Ramos (cell line): ENCODE results near the gene KRTAP7-1.

Experiments
- in situ Hi-C: fragments of 300-500 bp; cut with MboI; formaldehyde crosslinking; loops from one replicate; pipeline ENCODE4 v1.14.3; 2022; ENCODE audit warnings: low sequenced_read_pairs; ENCODE audit not compliant: unreplicated experiment

The KRTAP7-1 gene, protein sequence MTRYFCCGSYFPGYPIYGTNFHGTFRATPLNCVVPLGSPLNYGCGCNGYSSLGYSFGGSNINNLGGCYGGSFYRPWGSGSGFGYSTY

DNA sequence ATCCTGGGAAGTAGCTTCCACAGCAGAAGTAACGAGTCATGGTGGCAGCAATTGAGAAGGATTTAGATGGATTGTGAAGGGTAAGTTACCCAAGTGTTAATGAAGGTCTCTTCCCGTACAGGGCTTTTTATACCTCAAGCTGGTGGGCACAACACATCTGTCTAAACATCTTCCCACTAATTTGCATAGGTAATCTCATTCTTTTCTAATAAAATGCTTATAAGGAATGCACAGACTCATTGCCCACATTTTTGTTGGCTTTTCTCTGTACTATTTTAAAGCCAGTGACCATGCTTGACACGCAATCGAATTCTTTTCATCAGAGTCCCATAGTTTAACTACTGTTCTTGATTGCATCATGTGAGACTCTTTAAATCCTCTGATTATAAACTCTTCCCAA lies at the start of gene KRTAP7-1:
KRTAP7-1 (minus strand) TSS at position 101 of the 400 bp plus-strand sequence; CDS start at position 40, 61 bp downstream.
- in situ Hi-C loops: loop anchor here (25.0 kb wide), 1 partner anchor 258 kb away; no protein-coding TSS in a partner anchor

GRCh38 chr21:30874526-30874925 lies 45.0 kb upstream of the KRTAP7-1 start:
- in situ Hi-C loops: no loop called here

DNA sequence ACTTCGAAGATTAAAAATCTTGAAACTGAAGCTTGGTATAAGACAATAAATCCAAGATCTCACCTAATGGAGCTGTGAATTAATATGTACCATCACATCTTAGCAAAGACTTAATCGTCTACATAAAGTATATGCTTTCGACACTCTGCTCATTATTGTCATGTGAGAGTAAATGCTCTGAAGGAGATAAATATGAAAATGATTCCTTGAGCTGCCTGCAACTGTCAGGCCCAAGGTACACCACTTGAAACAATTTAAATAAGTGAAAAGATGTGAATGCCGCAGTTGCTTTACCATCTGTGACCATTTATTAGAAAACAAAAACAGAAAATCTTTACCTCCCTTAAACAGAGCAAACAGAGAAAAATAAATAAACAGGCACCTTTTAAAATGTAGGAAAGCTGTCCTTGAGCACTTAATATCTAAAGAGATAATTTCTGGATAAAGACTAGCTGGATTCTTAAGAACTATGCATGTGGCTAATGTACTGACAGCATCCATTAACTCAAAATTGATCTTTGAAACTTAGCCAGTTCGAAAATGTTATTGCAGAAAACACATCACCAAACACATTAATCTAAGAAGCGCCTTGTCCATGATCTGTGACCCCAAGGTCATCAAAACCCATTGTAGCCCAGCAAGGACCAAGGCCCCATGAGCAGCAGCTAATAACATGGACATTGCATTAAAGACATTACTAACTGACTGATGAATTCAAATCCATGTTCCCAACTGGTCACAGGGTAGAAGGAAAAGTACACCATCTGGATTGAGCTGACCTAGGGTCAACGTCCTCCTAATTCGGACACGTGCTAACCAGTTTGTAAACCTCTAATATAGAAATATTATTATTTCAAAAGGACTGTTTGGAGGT lies 18.3 kb upstream of the KRTAP7-1 start:
- in situ Hi-C loops: loop anchor here (25.0 kb wide), 1 partner anchor 239 kb away; no protein-coding TSS in a partner anchor

DNA sequence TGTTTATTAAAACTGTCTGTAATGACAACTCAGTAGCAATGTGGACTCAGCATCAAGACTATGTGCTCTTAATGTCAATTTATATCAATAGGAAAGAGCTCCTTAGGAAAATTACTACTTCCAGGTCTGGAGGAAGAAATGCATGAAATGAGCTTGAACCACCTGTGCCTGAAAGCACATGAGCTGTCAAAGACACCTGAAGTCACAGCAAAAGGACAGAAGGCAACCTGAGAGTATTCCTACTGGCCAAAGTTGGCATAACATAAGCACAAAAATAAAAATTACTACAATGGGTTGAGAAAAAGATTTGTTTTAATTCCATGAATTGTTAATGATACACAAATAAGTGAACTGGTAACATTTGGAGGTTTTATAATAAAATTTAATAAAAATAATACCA lies 13.4 kb upstream of the KRTAP7-1 start:
- in situ Hi-C loops: loop anchor here (25.0 kb wide), 1 partner anchor 244 kb away; no protein-coding TSS in a partner anchor

DNA sequence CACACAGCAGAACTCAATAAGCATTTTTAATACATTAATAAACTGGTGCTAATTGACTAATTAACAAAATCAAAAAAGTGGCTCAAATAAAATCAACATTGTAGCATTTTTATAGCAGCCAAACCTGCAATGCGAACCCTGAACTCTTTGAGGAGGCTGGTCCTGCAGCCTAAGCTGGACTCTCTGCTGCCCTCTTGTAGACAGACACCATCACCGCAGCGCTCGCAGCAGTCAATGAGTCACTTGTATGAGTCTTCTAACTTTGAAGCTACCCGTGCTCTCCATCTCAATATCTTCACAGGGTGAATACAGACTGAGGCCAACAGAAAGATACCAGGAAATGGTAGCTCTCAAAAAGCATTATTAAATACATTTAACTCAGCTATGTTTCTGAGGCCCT lies 9.7 kb upstream of the KRTAP7-1 start:
- in situ Hi-C loops: loop anchor here (25.0 kb wide), 1 partner anchor 248 kb away; no protein-coding TSS in a partner anchor

- in situ Hi-C loops: loop anchor here (25.0 kb wide), 1 partner anchor 249 kb away; no protein-coding TSS in a partner anchor
Measured at GRCh38 chr21:30838536-30838935, 9.0 kb upstream of the KRTAP7-1 start.

DNA sequence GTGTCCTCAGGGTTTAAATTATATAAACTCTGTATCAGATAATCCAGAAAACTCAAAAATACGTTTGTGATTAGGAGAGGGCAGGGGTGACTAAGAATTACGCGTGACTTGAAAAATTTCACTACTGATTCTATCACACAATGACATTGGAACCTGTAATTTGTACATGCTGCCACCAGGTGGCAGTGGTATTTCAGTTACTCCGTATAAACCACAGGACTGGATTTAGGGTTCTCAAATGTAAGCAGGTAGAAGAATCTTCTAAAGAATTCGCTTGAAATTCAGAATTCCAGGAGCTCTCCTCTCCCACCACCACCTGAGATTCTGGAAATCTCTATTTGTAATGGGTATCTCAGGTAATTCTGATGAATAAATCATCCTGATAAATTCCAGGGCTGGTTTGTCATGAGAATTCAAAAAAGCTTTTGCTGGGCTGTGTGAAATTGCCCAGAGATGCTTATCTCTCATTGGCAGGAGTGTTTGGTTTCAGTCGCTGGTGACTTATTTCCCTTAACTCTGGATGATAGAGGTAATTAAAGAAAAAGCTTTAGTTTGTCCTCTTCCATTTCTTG lies 1.7 kb upstream of the KRTAP7-1 start:
- in situ Hi-C loops: loop anchor here (25.0 kb wide), 1 partner anchor 256 kb away; no protein-coding TSS in a partner anchor

- in situ Hi-C loops: no loop called here
Measured at GRCh38 chr21:30818837-30819610, 10.5 kb downstream of the KRTAP7-1 start.

- in situ Hi-C loops: no loop called here
Measured at GRCh38 chr21:30813174-30813573, 16.4 kb downstream of the KRTAP7-1 start, which contains the start of gene KRTAP8-1. Gene KRTAP8-1 (minus strand): TSS chr21:30813274. CDS start chr21:30813220, 54 bp downstream.

- in situ Hi-C loops: no loop called here
Measured at GRCh38 chr21:30800605-30801004, 29.0 kb downstream of the KRTAP7-1 start.

- in situ Hi-C loops: no loop called here
Measured at GRCh38 chr21:30793581-30794314, 35.8 kb downstream of the KRTAP7-1 start.

GRCh38 chr21:30779249-30779648 lies 50.3 kb downstream of the KRTAP7-1 start:
- in situ Hi-C loops: no loop called here
